CD14-positive monocyte (primary cell): ENCODE data around the gene SLC14A1. TPM values are rescaled to one million over a fixed set of nuclear protein-coding genes. Genes with fewer than 3 reads are reported as not detected.

ENCODE experiments used
- DNase-seq, 3 donors: peaks; one replicate each; pipeline ENCODE4 v3.0.0-alpha.2; 2011 to 2022
- H2AFZ ChIP-seq: 2 replicates; pipeline ENCODE4 v1.6.0; 2012; ENCODE audit warnings: mild to moderate bottlenecking, low read depth, low read length, inconsistent platforms; ENCODE audit not compliant: insufficient read depth, poor library complexity, severe bottlenecking
- H3K27ac ChIP-seq, 2 donors: 1 replicate in 1 of 2; 2 replicates in 1 of 2; pipeline ENCODE4 v1.5.1; 2012 to 2013; ENCODE audit warnings: low read length in 2 of 2, control low read depth in 1 of 2, inconsistent platforms in 1 of 2, low read depth in 1 of 2, mild to moderate bottlenecking in 1 of 2
- H3K27me3 ChIP-seq, 2 donors: one replicate each; pipeline versions ENCODE4 v1.6.0 to v1.6.1; 2011 to 2013; ENCODE audit warnings: low read length in 2 of 2; ENCODE audit not compliant: control insufficient read depth in 2 of 2, insufficient read depth in 2 of 2
- H3K36me3 ChIP-seq, 2 donors: replicated peaks in 1 of 2; 1 replicate in 1 of 2; 2 replicates in 1 of 2; pipeline versions ENCODE4 v1.5.1 to v1.6.1; 2012 to 2013; ENCODE audit warnings: low read length in 2 of 2, control low read depth in 1 of 2, inconsistent platforms in 1 of 2, mild to moderate bottlenecking in 1 of 2; ENCODE audit not compliant: insufficient read depth in 2 of 2, control insufficient read depth in 1 of 2
- H3K4me1 ChIP-seq, 2 donors: 1 replicate in 1 of 2; 2 replicates in 1 of 2; pipeline versions ENCODE4 v1.5.1 to v1.6.1; 2012 to 2013; ENCODE audit warnings: low read length in 2 of 2, control low read depth in 1 of 2, inconsistent platforms in 1 of 2, mild to moderate bottlenecking in 1 of 2, moderate library complexity in 1 of 2; ENCODE audit not compliant: insufficient read depth in 2 of 2, control insufficient read depth in 1 of 2
- H3K4me2 ChIP-seq: replicated peaks from 2 replicates; pipeline ENCODE3; 2012; ENCODE audit warnings: low read length, moderate library complexity, mild to moderate bottlenecking; ENCODE audit not compliant: poor library complexity, severe bottlenecking; ENCODE audit errors: extremely low read depth
- H3K4me3 ChIP-seq, 3 experiments: fragments of 200-600 bp in 1 of 3; sonication (generic) in 1 of 3; replicated peaks in 1 of 3; 1 replicate in 2 of 3; 2 replicates in 1 of 3; pipeline ENCODE4 v1.5.1; 2011 to 2013; ENCODE audit warnings: low read length in 3 of 3, mild to moderate bottlenecking in 3 of 3, control low read depth in 2 of 3, low read depth in 2 of 3, inconsistent platforms in 1 of 3, moderate library complexity in 1 of 3
- H3K79me2 ChIP-seq: 2 replicates; pipeline ENCODE4 v1.6.0; 2012; ENCODE audit warnings: mild to moderate bottlenecking, control low read depth, inconsistent platforms, low read length, moderate library complexity; ENCODE audit not compliant: insufficient read depth
- H3K9ac ChIP-seq: 2 replicates; pipeline ENCODE4 v1.6.0; 2017; ENCODE audit warnings: low read length, mild to moderate bottlenecking; ENCODE audit not compliant: insufficient read depth, poor library complexity, severe bottlenecking
- H3K9me3 ChIP-seq, 2 donors: replicated peaks in 1 of 2; 1 replicate in 1 of 2; 2 replicates in 1 of 2; pipeline versions ENCODE4 v1.5.1 to v1.6.1; 2012 to 2013; ENCODE audit warnings: low read length in 2 of 2, control low read depth in 1 of 2; ENCODE audit not compliant: control insufficient read depth in 1 of 2, insufficient read depth in 1 of 2
- H4K20me1 ChIP-seq: 2 replicates; pipeline ENCODE4 v1.6.0; 2012; ENCODE audit warnings: mild to moderate bottlenecking, low read length, control low read depth, moderate library complexity; ENCODE audit not compliant: insufficient read depth
- H3K27ac Mint-ChIP-seq, 7 donors: one replicate each; pipeline ENCODE4 v1.8.0; 2020; ENCODE audit warnings: mild to moderate bottlenecking in 7 of 7, mixed read lengths in 7 of 7, moderate library complexity in 6 of 7, inconsistent platforms in 2 of 7
- H3K27me3 Mint-ChIP-seq, 3 donors: one replicate each; pipeline ENCODE4 v1.8.0; 2021 to 2022; ENCODE audit warnings: low read depth in 3 of 3, mild to moderate bottlenecking in 3 of 3, mixed read lengths in 3 of 3, moderate library complexity in 3 of 3, inconsistent platforms in 1 of 3
- H3K36me3 Mint-ChIP-seq, 2 donors: one replicate each; pipeline ENCODE4 v1.8.0; 2020; ENCODE audit warnings: mixed read lengths in 2 of 2, inconsistent platforms in 1 of 2, mild to moderate bottlenecking in 1 of 2
- H3K4me1 Mint-ChIP-seq: one replicate; pipeline ENCODE4 v1.8.0; 2020; ENCODE audit warnings: mild to moderate bottlenecking, mixed read lengths
- H3K4me3 Mint-ChIP-seq, 2 donors: one replicate each; pipeline ENCODE4 v1.8.0; 2020; ENCODE audit warnings: mild to moderate bottlenecking in 2 of 2, mixed read lengths in 2 of 2, moderate library complexity in 1 of 2
- H3K9me3 Mint-ChIP-seq, 7 donors: one replicate each; pipeline ENCODE4 v1.8.0; 2020 to 2022; ENCODE audit warnings: mixed read lengths in 7 of 7, mild to moderate bottlenecking in 6 of 7, moderate library complexity in 6 of 7, inconsistent platforms in 2 of 7
- CTCF ChIP-seq: fragments of 200-600 bp; IDR thresholded peaks from one replicate; pipeline ENCODE4 v1.8.0; 2022; ENCODE audit warnings: antibody characterized with exemption, mild to moderate bottlenecking
- WGBS: methylation state at CpG from one replicate; pipeline ENCODE4 v1.1.5; 2013; ENCODE audit warnings: missing lambda C conversion rate; ENCODE audit not compliant: insufficient coverage; 5-methylcytosine and 5-hydroxymethylcytosine counted together
- intact Hi-C, 2 donors: fragments of 100-400 bp; cut with micrococcal nuclease; formaldehyde crosslinking; loops; one replicate each; pipeline versions ENCODE4 v1.15.0 to v1.15.1; 2023
- polyA plus RNA-seq, 3 donors: library from polyadenylated mRNA; depleted of rRNA in 1 of 3; unstranded in 2 of 3; stranded (reverse) in 1 of 3; fragments of 300-500 nt in 2 of 3; fragments of >200 nt in 1 of 3; fragmentation: Illumina TruSeq in 2 of 3; gene quantifications; 1 replicate in 2 of 3; 2 replicates in 1 of 3; pipeline ENCODE4 v1.2.3, GENCODE V29; 2012 to 2021

Gene SLC14A1
- polyA plus RNA-seq, 3 donors = not detected

DNA sequence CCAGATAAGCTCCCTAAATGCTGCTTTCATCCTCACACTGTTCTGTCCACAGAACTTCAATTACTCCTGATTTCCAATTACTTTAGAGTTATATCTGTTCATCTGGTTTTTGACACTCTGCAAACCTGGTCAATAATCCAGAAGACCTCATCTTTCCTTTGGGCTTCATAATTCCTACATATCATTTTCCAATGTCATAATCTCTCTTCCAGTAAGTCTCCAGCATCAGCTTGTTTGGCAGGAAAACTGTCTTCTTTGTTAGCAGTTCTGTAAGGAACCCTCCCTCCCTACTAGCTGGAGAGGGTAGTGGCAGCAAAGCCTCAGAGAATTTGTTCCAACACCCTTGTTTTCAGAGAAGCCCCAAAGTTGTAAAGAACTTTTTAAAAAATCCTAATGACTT, 11.9 kb upstream of the SLC14A1 start:
- no peaks in the 10 kb centered on the region for H4K20me1 ChIP-seq
- DNase-seq = no peak
- Mint-ChIP-seq H3K27ac (no peak overlapping the region), H3K36me3 (no peaks in the 10 kb centered on the region), H3K27me3 (peaks cover 0 to 4% (median 3%) of the 10 kb centered on the region in 3 donors), H3K4me1 (no peaks in the 10 kb centered on the region), H3K9me3 (peaks cover 18 to 33% (median 30%) of the 10 kb centered on the region in 7 donors), H3K4me3 (no peak overlapping the region)
- no peak overlapping the region for H2AFZ ChIP-seq
- peaks cover 23 to 35% of the 10 kb centered on the region in 2 donors for H3K9me3 ChIP-seq
- H3K36me3 ChIP-seq = no peaks in the 10 kb centered on the region
- no peaks in the 10 kb centered on the region for H3K27me3 ChIP-seq
- no peak for TF ChIP-seq CTCF
- no peaks in the 10 kb centered on the region for H3K79me2 ChIP-seq
- H3K4me3 ChIP-seq = no peak overlapping the region
- no peak overlapping the region for H3K4me2 ChIP-seq
- H3K27ac ChIP-seq = no peak overlapping the region
- intact Hi-C loops = no loop called here
- H3K9ac ChIP-seq = no peak overlapping the region
- no peaks in the 10 kb centered on the region for H3K4me1 ChIP-seq

DNA sequence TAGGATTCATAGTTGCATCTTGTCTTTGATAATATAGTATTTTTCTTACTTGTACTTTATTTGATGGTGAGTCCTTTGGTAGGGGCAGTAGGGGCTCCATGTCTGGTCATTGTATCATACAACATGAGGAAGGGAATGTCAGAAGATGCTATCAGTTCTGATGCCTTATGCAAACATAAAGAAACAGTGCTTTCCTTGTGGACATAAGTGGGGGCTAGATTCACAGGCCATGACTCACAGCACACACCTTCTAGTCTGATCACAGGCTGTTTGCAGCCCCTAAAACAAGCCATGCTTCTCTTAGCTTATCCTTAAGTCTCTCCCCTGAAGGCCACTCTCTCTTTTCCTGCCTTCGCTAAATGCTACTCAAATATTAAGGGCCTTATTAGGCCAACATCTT, 10.7 kb upstream of the SLC14A1 start:
- no peak overlapping the region for H2AFZ ChIP-seq
- H3K27me3 ChIP-seq = no peaks in the 10 kb centered on the region
- Mint-ChIP-seq H3K27me3 (peaks cover 0 to 4% (median 3%) of the 10 kb centered on the region in 3 donors), H3K4me3 (no peak overlapping the region), H3K4me1 (no peaks in the 10 kb centered on the region), H3K36me3 (no peaks in the 10 kb centered on the region), H3K9me3 (peaks cover 13 to 24% (median 20%) of the 10 kb centered on the region in 7 donors), H3K27ac (no peak overlapping the region)
- intact Hi-C loops = no loop called here
- no peak for DNase-seq
- H3K9ac ChIP-seq = no peak overlapping the region
- no peaks in the 10 kb centered on the region for H3K79me2 ChIP-seq
- H3K9me3 ChIP-seq = peaks cover 18 to 23% of the 10 kb centered on the region in 2 donors
- WGBS = 100% methylated on average over 1 of the region's 1 CpG
- no peak for TF ChIP-seq CTCF
- H3K4me3 ChIP-seq = no peak overlapping the region
- no peak overlapping the region for H3K27ac ChIP-seq
- no peaks in the 10 kb centered on the region for H4K20me1 ChIP-seq
- no peak overlapping the region for H3K4me2 ChIP-seq
- no peaks in the 10 kb centered on the region for H3K4me1 ChIP-seq
- H3K36me3 ChIP-seq = no peaks in the 10 kb centered on the region
